Adrenal gland (tissue), 5 donors: ENCODE results near the gene ARPC5L.

Experiments
- POLR2A ChIP-seq, 2 donors: fragments of 450-650 bp; IDR thresholded peaks; one replicate each; pipeline ENCODE4 v1.6.1; 2017; ENCODE audit warnings: antibody characterized with exemption in 2 of 2, mild to moderate bottlenecking in 2 of 2, moderate library complexity in 1 of 2
- TF ChIP-seq, protein P1 (sequence below), 6 experiments: fragments of 450-650 bp in 4 of 6; fragments of 200-600 bp in 2 of 6; sonication (generic) in 1 of 6; IDR thresholded peaks; 1 replicate in 5 of 6; 2 replicates in 1 of 6; pipeline versions ENCODE4 v1.5.1 to v1.8.0; 2016 to 2021; ENCODE audit warnings: antibody characterized with exemption in 6 of 6, mild to moderate bottlenecking in 2 of 6, moderate library complexity in 1 of 6
- donor health status: DM: no; HTN: no; CAD: no.

DNA sequence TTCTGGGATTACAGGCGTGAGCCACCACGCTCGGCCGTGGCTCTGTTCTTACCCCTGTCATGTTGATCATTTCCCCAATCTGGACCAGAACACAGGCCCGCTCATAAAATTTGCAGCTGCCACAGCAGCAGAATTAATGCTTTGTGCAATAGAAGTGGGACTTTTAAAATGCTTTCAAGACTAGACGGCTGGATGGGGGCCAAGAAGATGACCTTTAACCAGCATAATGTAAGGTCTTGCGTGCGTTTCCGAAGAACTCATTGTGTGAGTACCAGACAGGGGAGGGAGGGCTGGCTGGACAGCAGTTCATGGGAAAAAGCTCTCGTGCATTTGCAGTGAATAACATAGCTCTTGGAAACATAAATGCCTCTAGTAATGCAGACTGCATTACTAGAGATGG lies 12.1 kb upstream of the ARPC5L start:
- TF ChIP-seq POLR2A (IDR thresholded peaks at IDR 0.05) = no peak
- TF ChIP-seq, protein P1, sequence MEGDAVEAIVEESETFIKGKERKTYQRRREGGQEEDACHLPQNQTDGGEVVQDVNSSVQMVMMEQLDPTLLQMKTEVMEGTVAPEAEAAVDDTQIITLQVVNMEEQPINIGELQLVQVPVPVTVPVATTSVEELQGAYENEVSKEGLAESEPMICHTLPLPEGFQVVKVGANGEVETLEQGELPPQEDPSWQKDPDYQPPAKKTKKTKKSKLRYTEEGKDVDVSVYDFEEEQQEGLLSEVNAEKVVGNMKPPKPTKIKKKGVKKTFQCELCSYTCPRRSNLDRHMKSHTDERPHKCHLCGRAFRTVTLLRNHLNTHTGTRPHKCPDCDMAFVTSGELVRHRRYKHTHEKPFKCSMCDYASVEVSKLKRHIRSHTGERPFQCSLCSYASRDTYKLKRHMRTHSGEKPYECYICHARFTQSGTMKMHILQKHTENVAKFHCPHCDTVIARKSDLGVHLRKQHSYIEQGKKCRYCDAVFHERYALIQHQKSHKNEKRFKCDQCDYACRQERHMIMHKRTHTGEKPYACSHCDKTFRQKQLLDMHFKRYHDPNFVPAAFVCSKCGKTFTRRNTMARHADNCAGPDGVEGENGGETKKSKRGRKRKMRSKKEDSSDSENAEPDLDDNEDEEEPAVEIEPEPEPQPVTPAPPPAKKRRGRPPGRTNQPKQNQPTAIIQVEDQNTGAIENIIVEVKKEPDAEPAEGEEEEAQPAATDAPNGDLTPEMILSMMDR (IDR thresholded peaks at IDR 0.05) = no peak
